Renal cortical epithelial cell (primary cell): ENCODE data around the gene AURKB. TPM values are rescaled to one million over a fixed set of nuclear protein-coding genes. Genes with fewer than 3 reads are reported as not detected.
A peak's percentile ranks its signal among the peaks of the same experiment; 100 is the strongest.
"Not testable (repeated sequence)": the region's sequence is repeated elsewhere in the genome, so short reads cannot be mapped to it uniquely, and the experiment has no call there.

Experiments used
- DNase-seq: peaks from one replicate; pipeline ENCODE4 v3.0.0-alpha.2; 2011; ENCODE audit warnings: low read depth
- total RNA-seq: library from RNA; depleted of rRNA; stranded (reverse); fragments of >200 nt; gene quantifications from 2 replicates; pipeline ENCODE4 v1.2.3, GENCODE V29; 2014

Gene AURKB
- 1.0 and 27.8 TPM in 2 replicates for total RNA-seq

DNA sequence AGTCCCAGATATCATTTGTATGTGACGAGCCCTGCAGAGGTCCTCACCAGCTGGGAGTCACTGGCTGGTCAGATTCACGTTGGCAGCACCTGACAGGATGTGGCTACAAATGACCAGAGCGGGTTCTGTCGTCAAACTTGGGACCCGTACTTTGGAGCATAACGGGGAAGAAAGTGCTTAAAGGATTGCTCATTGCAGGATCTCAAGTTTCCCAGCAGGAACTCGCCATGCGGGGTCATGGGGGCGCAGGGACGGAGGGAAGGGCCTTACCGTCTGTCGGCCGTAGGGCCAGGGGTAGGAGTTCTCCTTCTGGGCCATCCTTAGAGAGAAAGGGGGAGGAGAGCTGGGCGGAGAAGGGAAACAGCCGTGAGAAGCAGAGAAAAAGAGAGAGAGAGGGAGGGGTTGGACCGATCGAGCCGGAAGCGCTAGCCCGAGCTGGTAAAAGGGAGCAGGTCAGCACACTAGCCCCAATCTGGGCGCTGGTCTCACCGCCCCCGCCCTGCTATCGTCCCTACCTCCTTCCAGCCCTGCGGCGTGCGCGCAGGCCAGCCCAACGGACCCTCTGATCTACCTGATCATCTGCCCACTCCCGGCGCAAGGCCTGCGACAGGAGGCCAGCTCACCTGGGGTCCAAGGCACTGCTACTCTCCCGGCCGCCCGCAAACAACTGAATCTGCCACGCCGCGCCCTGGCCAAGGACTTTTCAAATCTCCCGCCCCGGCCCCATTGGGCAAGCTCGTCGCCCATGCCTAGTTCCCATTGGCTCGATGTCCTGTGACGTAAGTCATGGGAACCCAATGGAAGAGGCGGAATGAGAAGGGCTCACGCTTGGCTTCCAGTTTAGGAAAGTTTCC lies at the start of gene AURKB:
Gene AURKB, minus strand, starts transcription at position 669 of the 854 bp plus-strand sequence. Its CDS starts 351 bp downstream, at position 318.
- DNase-seq, result peak; percentile 95

DNA sequence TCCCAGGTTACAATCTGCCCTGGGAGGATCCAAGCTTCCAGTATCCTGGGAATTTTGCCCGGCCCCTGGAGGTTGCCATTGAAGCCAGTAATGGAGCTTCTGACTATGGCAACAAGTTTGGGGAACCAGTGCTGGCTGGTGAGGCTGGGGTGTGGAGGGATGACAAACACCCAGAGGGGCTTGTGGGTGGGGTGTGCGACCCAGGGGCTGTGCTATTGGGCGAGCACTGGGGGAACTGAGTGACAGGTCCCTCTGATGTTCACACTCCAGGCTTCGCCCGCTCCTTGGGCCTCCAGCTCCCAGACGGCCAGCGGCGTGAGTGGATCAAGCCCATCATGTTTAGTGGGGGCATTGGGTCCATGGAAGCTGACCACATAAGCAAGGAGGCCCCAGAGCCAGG lies 47.4 kb upstream of the AURKB start:
- DNase-seq, result no peak

DNA sequence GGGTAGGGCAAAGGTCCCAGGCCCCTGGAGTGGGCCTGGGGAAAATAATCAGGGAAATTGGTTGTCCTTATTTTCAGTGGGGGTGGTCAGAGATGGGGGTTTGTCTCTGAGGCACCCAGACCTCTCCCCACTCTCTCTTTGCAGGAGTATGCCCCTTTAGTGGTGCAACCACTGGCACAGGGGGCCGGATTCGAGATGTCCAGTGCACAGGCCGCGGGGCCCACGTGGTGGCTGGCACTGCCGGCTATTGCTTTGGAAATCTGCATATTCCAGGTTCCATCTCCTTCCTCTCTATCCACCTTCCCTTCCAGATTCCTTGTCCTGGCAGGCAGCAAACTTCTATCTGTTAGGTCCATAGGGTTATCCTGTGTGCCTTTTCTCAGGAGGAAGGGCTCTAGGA lies 46.3 kb upstream of the AURKB start:
- no peak for DNase-seq

DNA sequence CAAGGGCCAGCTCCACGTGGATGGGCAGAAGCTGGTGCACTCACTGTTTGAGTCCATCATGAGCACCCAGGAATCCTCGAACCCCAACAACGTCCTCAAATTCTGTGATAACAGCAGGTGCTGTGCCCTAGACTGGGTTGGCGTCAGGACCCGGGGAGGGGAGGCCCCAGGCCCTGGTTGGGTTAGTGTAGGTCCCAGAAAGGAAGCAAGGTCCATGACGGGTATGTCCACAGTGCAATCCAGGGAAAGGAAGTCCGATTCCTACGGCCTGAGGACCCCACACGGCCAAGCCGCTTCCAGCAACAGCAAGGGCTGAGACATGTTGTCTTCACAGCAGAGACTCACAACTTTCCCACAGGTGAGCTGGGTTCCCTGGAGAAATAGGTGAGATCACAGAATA lies 45.9 kb upstream of the AURKB start:
- DNase-seq, result no peak

DNA sequence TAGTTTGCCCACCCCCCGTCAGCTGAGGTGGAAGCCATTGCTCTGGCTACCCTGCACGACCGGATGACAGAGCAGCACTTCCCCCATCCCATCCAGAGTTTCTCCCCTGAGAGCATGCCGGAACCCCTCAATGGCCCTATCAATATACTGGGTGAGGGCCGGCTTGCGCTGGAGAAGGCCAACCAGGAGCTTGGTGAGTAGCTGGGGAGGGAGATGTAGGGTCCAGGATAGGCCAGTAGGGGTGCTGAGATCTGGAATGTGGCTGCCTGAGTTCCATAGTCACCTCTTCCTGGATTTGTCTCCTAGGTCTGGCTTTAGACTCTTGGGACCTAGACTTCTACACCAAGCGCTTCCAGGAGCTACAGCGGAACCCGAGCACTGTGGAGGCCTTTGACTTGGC lies 45.1 kb upstream of the AURKB start:
- no peak for DNase-seq

DNA sequence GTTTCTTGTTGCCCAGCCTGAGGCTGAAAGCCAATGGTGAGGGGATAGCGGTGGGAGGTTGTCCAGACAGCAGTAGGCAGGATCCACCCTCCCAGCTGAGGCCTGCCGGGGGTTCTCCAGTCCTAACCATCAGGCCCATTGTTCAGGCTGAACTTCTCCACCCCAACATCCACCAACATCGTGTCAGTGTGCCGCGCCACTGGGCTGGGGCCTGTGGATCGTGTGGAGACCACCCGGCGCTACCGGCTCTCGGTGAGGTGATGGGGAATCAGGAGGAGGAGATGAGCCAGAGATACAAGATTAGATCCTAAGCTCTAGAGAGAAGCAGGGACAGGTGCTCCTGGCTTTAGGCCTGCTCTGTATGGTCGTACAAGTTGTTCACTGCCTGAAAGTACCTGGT lies 44.5 kb upstream of the AURKB start:
- DNase-seq, result no peak

DNA sequence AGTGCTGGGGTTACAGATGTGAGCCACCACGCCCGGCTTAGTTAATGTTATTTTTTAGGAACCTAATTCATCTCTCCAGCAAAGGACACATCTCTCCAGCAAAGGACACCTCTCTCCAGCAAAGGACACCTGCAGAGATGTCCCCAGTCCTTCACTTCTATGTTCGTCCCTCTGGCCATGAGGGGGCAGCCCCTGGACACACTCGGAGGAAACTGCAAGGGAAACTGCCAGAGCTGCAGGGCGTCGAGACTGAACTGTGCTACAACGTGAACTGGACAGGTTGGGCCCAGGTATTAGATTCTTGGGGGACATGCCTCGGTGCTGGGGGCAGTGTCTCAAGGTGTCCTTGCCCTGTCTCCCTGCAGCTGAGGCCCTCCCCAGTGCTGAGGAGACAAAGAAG lies 43.4 kb upstream of the AURKB start:
- DNase-seq, result peak; percentile 33

DNA sequence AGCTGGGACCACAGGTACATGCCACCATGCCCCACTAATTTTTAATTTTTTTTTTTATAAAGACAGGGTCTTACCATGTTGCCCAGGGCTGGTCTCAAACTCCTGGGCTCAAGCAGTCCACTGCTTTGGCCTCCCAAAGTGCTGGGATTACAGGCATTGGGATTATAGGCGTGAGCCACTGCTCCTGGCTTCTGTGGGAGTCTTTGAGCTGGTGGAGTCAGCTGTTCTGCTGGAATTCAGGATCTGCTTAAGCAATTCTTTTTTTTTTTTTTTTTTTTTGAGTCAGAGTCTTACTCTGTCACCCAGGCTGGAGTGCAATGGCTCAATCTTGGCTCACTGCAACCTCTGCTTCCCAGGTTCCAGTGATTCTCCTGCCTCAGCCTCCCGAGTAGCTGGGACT lies 41.0 kb upstream of the AURKB start:
- not testable (repeated sequence) for DNase-seq

DNA sequence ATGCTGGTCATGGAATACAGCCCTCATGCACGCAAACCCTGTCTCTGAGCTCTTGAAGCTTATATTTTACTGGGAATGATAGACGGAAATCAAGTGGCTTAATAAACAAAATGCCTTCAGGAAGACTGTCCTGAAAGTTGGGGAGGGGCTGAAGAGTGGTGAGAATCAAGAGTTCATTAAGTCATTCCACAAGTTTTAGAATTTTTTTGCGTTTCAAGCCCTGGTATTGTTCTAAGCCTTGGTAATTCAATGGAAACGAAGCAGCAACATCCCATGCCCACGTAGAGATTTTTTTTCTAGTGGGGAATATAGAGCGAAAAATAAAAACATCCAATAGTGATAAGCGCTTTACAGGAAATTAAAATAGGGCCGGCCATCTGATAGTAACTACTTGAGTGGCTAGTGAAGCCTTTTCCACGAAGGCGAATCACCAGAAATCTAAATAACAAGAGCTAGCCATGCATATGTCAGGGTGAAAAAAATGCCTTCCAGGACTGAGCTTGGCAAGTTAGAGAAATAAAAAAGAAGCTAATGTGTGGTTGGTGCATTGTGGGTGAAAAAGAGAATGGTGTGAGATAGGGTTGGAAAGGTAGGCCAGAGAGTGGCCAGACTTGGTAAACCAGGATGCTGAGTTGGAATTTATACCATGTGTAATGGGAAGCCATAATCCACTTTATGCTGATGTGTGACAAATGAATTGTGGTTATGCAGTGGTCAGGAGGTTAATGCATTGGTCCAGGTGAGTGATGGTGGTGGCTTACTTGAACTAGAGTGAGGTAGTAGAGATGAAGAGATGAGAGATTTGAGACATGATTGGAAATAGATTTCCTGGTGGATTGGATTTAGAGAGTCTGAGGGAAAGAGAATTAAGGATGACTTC lies 39.5 kb upstream of the AURKB start:
- no peak for DNase-seq

DNA sequence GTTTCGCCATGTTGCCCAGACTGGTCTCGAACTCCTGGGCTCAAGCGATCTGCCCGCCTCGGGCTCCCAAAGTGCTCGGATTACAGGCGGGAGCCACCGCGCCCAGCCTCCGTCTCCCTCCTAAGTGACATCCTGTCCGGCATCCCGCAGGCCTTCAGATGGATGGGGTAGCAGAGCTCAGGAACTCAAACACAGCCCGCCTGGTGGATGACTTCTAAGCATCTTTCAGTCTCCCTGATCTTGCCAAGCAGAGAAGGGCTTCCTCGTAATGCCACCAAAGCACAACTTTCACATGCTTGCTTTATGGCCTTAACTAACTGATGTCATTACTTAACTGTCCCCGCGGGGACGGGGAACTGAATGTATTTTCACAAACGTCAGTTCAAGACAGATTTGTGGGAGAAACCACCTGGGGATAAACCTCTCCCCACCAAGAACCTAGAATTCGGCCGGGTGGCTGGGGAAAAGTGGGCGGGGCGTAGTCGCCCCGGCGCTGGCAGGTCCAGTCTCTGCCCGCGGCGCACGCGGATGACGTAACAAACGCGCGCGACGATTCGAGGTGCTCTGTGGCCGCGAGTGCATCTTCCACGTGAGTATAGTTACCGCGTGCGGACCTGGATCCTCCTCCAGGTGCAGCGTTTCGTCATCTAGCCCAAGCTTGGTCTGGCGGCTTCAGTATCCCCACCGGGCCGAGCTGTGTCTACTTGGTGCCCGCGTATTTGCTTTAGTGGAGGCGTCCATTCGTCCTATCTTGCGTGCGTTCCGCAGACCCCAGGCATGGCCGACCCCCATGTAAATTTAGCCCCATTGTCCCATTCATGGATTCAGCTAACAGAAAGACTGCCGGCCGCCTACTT lies 38.6 kb upstream of the AURKB start, which contains the start of gene PFAS:
Gene PFAS, plus strand, starts transcription at position 539 of the 857 bp plus-strand sequence. CDS start 4,649 bp downstream, outside the sequence.
- DNase-seq, result peak; percentile 72

DNA sequence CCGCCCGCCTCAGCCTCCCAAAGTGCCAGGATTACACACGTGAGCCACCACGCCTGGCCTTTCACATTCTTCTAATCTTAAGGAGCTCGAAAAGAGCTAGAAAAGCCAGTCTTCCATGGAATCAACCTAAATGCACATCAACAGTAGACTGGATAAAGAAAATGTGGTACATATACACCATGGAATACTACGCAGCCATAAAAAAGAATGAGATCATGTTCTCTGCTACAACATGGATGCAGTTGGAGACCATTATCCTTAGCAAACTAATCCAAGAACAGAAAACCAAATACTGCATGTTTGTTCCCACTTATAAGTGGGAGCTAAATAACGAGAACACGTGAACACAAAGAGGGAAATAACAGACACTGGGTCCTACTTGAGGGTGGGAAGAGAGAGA lies 34.4 kb upstream of the AURKB start:
- DNase-seq, result no peak

DNA sequence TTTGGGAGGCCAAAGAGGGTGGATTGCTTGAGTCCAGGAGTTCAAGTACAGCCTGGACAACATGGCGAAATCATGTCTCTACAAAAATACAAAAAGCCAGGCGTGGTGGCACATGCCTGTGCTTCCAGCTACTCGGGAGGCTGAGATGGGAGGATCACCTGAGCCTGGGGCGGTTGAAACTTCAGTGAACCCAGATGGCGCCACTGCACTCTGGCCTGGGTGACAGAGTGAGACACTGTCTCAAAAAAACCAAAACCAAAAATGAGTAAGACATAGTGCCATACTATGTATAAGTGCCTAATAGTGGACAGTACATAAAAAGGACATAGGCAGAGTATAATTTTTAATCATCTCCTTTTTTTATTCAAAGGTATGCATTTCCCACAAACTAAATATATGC lies 33.5 kb upstream of the AURKB start:
- DNase-seq, result no peak

DNA sequence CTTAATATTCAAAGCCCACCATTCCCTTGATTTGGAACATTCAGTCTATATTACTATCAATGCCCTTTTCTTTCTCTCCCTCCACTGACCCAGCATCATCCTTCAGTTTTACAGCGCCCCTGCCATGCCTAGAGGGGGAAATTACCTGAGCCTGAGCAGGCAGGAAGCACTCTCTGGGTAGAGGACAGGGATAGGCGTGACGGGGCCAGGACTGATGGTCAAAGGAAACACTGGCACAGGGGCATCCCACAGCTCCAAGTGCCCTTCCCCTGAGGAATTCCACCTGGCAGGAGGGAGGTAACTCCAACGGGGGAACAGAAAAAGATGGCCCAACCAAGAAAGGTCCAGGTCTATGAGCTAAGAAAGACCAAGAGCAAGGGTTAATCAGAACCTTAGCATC lies 27.5 kb upstream of the AURKB start:
- DNase-seq, result no peak

DNA sequence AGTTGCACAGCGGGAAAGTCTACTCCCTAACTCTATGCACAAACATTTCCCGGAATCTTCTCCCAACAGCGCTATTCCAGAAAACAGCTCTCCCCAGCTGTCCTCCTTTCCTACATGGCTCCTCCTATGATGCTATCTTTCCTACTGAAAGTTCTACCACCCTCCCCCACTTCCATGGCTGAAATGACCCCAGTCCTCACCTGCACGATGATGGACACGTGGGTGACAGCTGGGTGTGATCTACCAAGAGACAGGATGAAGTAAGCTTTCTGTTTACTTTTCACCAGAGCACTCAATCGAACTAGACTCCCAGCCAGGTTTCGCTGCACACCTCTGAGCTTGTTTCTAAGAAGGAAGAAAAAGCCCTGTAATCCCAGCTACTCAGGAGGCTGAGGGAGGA lies 26.8 kb upstream of the AURKB start:
- no peak for DNase-seq

DNA sequence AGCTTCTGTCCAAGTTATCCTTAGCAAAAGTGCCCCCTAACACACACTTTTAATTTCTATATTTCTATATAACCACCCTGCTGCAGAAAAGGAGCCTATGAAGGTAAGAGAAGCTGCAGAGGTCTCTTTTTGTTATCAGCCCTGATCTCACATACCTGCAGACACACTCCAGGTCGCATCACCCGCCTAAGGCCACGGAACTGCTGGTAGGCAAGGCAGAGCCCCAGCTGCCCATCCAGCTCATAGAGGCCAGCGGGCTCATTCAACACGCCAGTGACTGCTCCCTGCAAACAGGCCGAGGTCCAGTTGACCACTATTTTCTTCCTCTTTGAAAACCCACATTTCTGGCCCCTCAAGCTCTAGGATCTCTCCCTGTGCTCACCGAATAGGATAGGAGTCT lies 25.3 kb upstream of the AURKB start:
- DNase-seq, result no peak

DNA sequence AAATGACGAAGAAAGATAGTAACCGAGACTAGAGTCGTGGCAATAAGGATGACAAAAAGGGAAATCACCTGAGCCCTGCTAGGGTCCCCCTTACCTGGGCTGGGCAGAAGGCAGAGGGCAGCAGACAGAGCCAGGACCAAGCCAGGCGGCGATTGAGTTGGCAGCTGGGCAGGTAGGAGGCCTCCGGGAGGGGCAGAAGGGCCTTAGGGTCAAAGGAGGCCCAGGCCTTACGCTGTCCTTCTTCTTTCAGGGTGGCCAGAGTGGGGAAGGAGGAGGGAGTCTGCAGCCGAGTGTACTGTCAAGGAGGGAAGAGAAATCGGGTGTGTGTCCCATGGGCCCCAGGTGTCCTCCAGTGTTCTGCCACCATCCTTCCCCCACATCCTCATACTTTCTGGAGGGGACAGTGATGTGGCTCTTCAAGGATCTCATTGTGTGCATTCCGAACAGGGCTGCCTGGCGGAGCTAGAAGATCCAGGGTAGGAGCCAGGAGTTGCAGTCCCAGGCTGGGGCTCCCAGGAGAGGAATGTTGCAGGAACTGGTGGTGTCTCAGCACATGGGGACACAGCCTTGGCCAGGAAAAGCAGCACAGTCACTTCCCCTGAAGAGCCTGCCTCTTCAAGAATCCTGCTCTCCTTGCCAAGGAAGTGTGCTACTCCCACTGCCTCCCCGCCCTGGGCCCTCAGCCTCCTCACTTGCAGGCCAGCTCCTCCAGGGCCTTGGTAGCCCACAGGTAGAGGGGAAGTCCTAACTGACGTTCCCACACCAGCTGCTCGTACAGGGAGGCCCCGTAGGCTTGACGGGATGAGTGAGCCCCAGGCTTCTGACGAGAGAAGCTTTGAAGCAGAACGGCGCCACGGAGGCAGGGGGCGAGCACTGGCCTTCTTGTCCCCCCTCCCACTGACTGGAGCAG lies 24.2 kb upstream of the AURKB start:
- DNase-seq, result no peak

DNA sequence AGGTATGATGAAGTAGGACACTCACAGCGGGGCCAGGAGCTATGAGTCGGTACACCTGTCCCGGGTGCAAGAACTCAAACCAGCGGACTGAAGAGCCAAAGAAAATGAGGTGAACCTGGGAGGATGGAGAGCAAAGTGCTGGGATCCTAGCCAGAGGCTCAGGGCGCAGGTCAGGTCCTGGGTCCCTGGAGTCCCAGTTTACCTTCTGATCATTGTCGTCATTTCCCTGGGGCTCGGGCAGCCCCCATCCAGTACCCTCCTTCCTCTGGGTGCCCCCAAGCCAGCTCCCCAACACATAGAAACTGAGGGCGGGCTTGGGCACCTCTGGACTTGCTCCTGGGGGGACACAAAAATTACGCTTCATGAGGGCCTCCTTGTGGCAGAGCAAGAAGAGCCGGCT lies 21.3 kb upstream of the AURKB start:
- no peak for DNase-seq

DNA sequence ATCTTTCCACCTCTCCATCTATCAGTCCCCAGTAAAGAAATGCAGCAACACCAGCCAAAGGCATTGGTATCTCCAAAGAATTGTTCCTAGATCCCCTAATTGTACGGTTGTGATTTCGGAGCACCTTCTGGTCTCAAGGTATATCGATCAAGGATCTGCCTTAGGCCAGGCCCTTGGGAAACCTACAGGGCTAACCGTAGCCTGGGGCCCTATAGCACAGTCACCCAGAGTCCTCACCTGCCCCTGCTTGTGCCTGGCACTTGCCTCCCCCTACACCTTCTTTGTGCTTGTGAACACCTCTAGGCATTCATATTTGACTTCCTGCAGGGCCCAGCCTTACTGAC lies 16.8 kb upstream of the AURKB start:
- no peak for DNase-seq

DNA sequence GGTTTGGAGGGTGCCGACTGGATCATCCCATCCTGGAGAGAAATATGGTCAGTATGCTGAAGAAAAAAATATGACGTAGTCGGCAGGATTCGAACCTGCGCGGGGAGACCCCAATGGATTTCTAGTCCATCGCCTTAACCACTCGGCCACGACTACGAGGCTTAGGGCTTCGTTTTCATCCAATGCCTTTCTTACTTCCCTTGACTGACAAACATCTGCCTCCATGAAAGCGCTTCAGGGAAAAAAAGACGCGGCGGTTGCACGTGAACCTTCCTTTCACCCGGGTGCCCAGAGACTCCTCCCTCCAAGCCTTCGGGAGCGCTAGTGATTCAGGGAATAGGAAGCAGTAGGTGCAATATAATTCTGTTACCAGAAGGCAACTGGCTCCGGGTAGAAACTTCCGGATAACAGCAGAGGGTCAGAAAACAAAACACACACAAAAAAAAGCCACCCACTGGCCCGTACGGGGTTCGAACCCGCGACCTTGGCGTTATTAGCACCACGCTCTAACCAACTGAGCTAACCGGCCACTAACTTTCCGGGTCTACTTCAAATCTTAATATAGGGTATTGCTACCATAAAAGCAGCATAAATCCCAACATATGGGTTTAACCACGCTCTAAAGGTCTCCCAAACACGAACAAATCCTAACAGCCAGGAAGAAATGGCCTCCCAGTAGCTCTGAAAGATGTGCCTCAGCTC lies 16.3 kb upstream of the AURKB start:
- DNase-seq, result peak; percentile 85
